Activated naive CD8-positive, alpha-beta T cell treated with anti-CD3 and anti-CD28 coated beads, Interleukin-2, amount 50 U/mL, for 16 hours (primary cell): ENCODE results near the gene EREG.
"Not testable (repeated sequence)": the region's sequence is repeated elsewhere in the genome, so short reads cannot be mapped to it uniquely, and the experiment has no call there.

Source experiments
- DNase-seq: peaks from one replicate; pipeline ENCODE4 v3.0.0-alpha.2; 2020; ENCODE audit warnings: low read depth, low spot score

EREG gene

GRCh38 chr4:74390677-74391076 is 25.7 kb downstream of the EREG start:
- DNase-seq = no peak

GRCh38 chr4:74391346-74391745 is 26.4 kb downstream of the EREG start:
- DNase-seq = no peak

GRCh38 chr4:74391890-74392475 is 27.0 kb downstream of the EREG start:
- no peak for DNase-seq

GRCh38 chr4:74394476-74395136 is 29.7 kb downstream of the EREG start:
- no peak for DNase-seq

- no peak for DNase-seq
Measured at GRCh38 chr4:74395633-74396032, 30.7 kb downstream of the EREG start.

GRCh38 chr4:74397748-74398426 is 32.9 kb downstream of the EREG start:
- no peak for DNase-seq

- DNase-seq = not testable (repeated sequence)
Measured at GRCh38 chr4:74398894-74399589, 34.1 kb downstream of the EREG start.

GRCh38 chr4:74400395-74400794 is 35.5 kb downstream of the EREG start:
- DNase-seq = no peak

GRCh38 chr4:74402692-74403456 is 37.9 kb downstream of the EREG start:
- DNase-seq = no peak

GRCh38 chr4:74407891-74408290 is 42.9 kb downstream of the EREG start:
- no peak for DNase-seq

GRCh38 chr4:74408639-74409038 is 43.7 kb downstream of the EREG start:
- DNase-seq = no peak

- no peak for DNase-seq
Measured at GRCh38 chr4:74410272-74410671, 45.3 kb downstream of the EREG start.

GRCh38 chr4:74412225-74412624 is 47.3 kb downstream of the EREG start:
- no peak for DNase-seq

GRCh38 chr4:74413265-74413664 is 48.3 kb downstream of the EREG start:
- DNase-seq = no peak

GRCh38 chr4:74414149-74414809 is 49.3 kb downstream of the EREG start:
- no peak for DNase-seq

GRCh38 chr4:74415602-74416300 is 50.8 kb downstream of the EREG start:
- DNase-seq = no peak

- DNase-seq = no peak
Measured at GRCh38 chr4:74418063-74418670, 53.2 kb downstream of the EREG start.

GRCh38 chr4:74420863-74421262 is 55.9 kb downstream of the EREG start:
- DNase-seq = no peak

GRCh38 chr4:74423104-74423503 is 58.2 kb downstream of the EREG start:
- no peak for DNase-seq

- DNase-seq = no peak
Measured at GRCh38 chr4:74424111-74424510, 59.2 kb downstream of the EREG start.
